GM18907 (cell line): ENCODE results near the gene DUSP6.

ENCODE experiments used
- ATAC-seq: cut with Tn5 transposase; IDR thresholded peaks from one replicate; pipeline ENCODE4 v1.9.1; 2021; ENCODE audit warnings: mild to moderate bottlenecking, moderate library complexity; ENCODE audit not compliant: unreplicated experiment

DUSP6 gene

GRCh38 chr12:89334548-89335169, 17.6 kb downstream of the DUSP6 start:
- no peak for ATAC-seq

- ATAC-seq: peak; percentile 75
Observed at GRCh38 chr12:89333564-89334252, 18.6 kb downstream of the DUSP6 start.

- ATAC-seq: no peak
Observed at GRCh38 chr12:89328151-89329030, 23.9 kb downstream of the DUSP6 start.

GRCh38 chr12:89327486-89328094, 24.7 kb downstream of the DUSP6 start:
- ATAC-seq: no peak

- ATAC-seq: no peak
Observed at GRCh38 chr12:89326239-89327040, 25.9 kb downstream of the DUSP6 start.

- no peak for ATAC-seq
Observed at GRCh38 chr12:89325495-89325894, 26.8 kb downstream of the DUSP6 start.

- ATAC-seq: no peak
Observed at GRCh38 chr12:89324437-89324836, 27.9 kb downstream of the DUSP6 start.

- ATAC-seq: no peak
Observed at GRCh38 chr12:89323568-89324218, 28.6 kb downstream of the DUSP6 start.

- no peak for ATAC-seq
Observed at GRCh38 chr12:89320735-89321134, 31.6 kb downstream of the DUSP6 start.

GRCh38 chr12:89319606-89320005, 32.7 kb downstream of the DUSP6 start:
- no peak for ATAC-seq

- ATAC-seq: no peak
Observed at GRCh38 chr12:89319122-89319521, 33.2 kb downstream of the DUSP6 start.

GRCh38 chr12:89316705-89317139, 35.6 kb downstream of the DUSP6 start:
- no peak for ATAC-seq

GRCh38 chr12:89314060-89314761, 38.1 kb downstream of the DUSP6 start:
- ATAC-seq: no peak

- ATAC-seq: no peak
Observed at GRCh38 chr12:89311703-89312293, 40.5 kb downstream of the DUSP6 start.

GRCh38 chr12:89309815-89310214, 42.5 kb downstream of the DUSP6 start:
- no peak for ATAC-seq

- ATAC-seq: no peak
Observed at GRCh38 chr12:89309440-89309802, 42.9 kb downstream of the DUSP6 start.

GRCh38 chr12:89307474-89308253, 44.6 kb downstream of the DUSP6 start:
- no peak for ATAC-seq

- no peak for ATAC-seq
Observed at GRCh38 chr12:89306827-89307473, 45.4 kb downstream of the DUSP6 start.
